GM04503 (cell line): ENCODE results near the gene TULP4.
"Not testable (repeated sequence)": the region's sequence is repeated elsewhere in the genome, so short reads cannot be mapped to it uniquely, and the experiment has no call there.

Experiments
- DNase-seq: peaks from one replicate; pipeline ENCODE4 v3.0.0-alpha.2; 2012; ENCODE audit warnings: low read depth

The TULP4 gene

GRCh38 chr6:158468666-158469065, 156.4 kb downstream of the TULP4 start:
- no peak for DNase-seq

- DNase-seq = not testable (repeated sequence)
Observed at GRCh38 chr6:158470023-158470422, 157.8 kb downstream of the TULP4 start.

DNA sequence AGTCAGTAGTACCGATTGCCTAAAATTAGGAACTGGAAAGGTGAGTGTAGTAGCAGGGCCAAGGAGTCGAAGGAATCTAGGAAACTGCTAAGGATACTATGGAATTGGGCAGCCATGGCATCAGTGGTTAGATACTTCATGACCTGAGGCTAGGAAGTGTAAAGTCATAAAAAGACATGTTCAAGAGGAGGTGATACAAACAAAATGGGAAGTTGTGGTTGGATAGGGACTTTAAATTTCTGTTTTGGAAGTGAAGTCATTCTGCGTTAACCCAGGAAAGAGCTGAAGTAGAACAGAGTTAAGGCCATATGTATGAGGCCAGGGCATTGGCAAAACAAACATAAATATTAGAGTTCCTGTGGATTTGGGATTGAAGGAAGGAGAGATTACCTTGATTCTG, 159.1 kb downstream of the TULP4 start:
- DNase-seq = no peak

GRCh38 chr6:158472447-158472846, 160.2 kb downstream of the TULP4 start:
- DNase-seq = no peak

DNA sequence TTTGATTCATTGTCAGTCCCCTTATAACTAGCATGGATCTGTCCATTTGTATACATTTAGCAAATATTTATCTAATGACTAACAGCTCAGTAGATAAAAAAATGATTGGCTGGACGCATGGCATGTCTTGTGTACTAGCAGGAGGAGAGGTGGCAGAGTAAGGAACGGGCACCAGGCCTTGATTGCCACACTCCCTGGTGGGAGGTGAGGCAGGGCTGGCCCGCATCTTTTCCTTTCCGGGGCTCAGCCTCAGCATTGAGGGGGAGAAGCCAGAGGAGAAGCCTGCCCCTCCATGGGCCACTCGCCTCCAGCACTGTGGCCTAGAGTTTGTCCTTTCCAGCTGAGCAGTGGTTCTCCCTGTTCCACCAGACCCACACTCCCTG, 162.7 kb downstream of the TULP4 start:
- DNase-seq = no peak

DNA sequence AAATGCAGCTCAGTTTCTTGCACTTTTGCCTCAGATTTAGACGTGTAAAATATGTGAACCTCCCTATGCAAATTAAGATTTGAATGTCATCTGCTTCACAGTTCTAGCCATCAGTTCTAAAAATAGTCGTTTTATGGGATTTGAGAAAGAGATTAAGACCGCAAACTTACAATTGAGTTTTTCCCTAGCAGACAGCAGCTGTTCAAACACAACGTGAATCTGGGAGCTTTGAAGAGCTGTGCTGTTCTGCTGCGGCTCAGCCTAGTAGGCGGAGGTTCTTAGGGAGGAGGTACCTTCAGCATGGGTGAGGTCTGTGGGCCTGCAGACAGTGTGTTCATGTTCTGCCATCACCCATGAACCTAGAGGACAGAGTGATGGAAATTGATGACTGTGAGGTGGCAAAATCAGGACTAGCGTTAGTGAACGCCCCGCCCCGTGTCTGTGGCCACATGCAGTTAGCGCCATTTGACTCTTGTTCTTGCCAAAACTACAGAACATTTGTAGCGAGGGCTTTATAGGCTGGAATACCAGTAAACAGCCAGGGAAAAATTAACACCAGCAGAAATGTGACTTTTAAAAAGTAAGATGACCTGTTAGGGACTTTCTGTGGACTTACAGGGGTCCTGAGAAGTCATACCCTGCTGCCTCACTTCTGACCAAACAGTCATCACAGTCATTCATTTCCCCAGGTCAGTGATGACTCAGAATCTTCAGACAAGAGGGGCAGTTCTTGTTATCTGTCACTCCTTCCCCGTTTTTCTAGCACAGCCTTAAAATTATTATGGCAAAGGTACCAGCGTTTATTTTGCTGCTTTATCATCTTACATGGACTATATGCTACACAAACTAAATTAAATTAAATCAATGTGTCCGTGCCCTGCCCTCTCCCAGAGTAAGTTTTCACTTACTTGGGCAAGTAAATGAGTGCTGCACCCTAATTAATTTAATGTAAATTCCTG, 163.4 kb downstream of the TULP4 start:
- DNase-seq = no peak

DNA sequence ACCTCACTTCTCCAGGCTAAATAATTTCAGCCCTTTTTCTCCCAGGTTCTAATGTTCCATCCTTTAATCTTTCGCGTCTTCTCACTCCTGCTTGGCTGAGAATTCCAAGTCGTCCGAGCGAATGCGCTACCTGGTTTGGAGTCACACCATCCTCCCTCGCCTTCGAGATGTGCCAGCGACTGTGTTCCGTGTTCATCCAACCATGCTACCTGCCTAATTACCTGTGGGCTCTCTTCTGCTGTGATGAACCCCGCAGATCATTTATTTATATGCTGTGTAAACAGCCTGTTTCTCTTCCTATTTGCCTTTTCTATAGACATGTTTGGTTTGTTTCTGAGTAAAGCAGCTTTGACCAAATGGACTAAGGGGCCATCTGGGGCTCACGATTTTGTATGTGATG, 164.1 kb downstream of the TULP4 start:
- DNase-seq = no peak

GRCh38 chr6:158477722-158478121, 165.5 kb downstream of the TULP4 start:
- DNase-seq = not testable (repeated sequence)

DNA sequence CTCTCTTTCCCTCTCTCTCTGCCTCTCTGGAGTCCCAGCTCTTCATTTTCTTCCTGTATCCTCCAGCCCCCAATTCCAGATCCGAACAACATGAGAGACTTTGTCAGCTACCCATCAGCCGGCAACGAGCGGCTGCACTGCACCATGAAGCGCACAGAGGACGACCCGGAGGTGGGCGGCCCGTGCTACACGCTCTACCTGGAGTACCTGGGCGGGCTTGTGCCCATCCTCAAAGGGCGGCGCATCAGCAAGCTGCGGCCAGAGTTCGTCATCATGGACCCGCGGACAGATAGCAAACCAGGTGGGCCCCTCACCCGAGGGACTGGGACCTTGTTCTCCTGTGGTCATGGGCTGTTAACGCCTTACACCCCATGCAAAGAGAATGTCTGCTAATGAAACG, 168.7 kb downstream of the TULP4 start:
- no peak for DNase-seq

DNA sequence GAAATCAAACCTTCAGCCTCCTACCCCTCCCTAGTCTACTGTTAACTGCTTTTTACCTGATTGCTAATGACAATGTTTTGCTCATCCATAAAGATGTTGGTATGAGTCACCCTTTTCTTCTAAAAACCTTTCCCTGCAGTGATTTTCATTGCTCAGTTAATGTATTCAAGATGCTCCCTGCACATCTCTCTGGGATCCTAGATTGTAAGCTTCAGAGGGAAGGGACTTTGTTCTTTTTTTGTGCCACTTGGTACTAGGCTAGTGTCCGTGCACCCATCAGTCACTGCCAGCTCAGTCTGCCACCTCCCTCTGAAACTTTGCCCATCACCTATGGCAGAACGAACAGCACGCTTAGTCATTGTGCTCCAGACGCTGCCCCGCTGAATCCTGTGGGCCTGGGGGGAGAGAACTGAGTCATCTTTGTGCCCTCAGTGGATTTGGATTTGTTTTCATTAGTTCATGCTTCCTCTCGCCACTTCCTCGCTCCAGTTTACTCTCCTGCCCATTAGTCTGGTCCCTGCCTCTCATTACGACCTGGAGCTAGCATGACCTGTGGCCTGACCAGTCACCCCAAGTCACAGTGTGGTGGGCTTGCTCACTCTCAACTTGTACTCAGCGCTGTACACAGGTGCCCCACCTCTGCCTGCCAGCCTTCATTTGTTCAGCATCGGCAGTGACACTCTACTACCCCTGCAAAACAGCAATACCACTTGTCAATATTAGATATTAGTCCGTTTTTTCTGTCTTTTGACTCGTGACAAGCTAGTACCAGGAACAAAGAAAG, 169.6 kb downstream of the TULP4 start:
- DNase-seq = no peak

- DNase-seq = no peak
Observed at GRCh38 chr6:158485431-158485830, 173.2 kb downstream of the TULP4 start.

DNA sequence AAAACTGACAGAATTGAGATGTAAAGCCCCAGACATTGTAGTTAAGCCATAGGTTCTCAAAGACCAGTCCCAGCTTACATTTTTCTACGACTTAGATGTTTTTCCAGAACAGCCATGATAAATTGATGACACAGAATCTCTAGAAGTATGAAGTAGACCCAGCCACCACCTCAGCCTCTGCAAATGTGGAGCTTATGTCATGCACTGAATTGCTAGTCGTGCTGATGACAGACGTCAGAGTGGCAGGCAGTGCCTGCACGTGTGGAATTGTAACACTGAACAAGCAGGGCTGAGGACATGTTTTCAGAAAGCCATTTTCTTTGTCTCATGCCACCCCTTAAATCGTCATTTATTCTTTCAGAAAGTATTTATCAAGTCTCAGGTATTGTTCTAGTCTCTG, 175.2 kb downstream of the TULP4 start:
- DNase-seq = no peak

- peak; percentile 82 for DNase-seq
Observed at GRCh38 chr6:158488065-158488464, 175.8 kb downstream of the TULP4 start.

DNA sequence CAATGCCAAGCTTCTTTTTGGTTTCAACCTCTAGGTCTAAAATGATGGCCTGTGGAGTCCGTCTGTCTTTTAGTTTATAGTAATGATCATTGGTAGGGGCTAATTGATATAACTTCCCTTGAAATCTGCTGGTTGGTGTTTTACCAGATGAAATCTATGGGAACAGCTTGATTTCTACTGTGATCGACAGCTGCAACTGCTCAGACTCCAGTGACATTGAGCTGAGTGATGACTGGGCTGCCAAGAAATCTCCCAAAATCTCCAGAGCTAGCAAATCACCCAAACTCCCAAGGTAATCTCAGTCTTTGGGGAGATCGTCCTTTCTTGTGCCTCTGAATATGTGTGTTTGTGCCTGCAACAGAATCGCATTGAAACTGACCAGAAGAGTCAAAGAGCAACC, 177.2 kb downstream of the TULP4 start:
- DNase-seq = no peak

DNA sequence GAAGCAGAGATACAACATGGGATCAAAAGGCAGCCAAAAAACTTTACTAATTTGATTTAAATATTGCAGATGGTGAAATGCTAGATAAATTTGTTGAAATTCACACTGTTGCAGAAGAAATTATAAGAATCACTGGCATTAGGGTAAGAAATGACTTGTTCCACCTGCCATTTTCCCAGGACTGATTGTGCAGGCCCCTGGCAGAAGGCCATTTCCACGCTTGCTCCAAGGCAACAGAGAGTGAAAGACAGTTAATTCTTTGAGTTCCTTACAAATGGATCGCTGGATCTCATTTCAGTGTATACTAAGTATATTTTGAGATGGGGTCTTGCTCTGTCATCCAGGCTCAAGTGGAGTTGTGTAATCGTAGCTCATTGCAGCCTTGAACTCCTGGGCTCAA, 180.6 kb downstream of the TULP4 start:
- DNase-seq = no peak

- DNase-seq = no peak
Observed at GRCh38 chr6:158496700-158497099, 184.4 kb downstream of the TULP4 start.

- DNase-seq = no peak
Observed at GRCh38 chr6:158497620-158498019, 185.4 kb downstream of the TULP4 start.

- DNase-seq = no peak
Observed at GRCh38 chr6:158498362-158498761, 186.1 kb downstream of the TULP4 start.

DNA sequence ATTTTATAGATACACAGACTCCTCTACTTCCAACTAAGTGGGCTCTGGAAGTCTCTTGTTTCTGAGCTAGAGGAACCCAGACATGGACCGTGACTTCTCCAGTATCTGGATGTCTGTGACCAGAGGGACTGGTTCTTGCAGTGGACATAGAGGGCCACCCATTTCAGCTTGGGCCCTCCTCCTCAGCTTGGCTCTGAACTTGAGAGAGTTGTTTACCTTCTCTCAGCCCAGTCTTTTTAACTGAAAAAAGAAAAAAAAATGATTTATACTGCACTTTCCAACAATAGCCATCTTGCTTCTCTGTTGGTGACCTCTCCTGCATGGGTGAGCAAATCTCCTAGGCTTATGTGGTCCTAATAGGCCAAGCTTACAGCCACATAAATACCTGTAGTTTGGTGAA, 187.3 kb downstream of the TULP4 start:
- DNase-seq = no peak

DNA sequence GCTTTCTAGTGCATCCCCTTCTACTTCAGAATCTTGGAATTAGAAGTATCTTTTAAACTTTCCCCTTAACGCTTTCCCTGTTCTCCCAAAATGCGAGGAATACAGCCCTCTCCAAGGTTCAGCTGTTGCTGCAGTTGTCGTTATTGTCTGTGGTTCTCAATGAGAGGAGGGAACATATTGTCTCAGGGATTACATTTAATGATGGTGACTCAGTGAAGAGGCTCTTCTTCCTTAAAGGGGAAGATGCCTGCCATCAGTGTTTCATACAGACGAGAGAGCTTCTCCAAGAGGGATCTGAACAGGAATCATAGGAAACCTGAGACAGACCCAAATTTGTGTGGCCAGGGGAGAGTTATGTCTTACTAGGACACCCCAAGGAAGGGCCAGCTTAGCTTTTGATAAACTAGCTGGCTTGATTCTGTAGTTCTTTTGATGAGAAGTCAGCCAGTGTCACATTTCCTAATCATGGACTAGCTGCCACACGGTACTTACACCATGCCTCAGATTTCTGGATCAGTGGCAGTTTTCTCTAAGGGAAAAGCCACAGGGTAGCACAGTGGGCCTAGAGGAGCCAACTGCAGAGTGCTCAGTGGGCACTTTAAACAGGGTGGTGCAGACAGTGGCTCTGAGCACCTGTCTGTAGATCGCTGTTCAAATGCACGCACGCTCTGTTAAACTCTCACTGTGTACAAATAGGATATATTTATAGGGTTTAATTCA, 187.9 kb downstream of the TULP4 start:
- DNase-seq = no peak

GRCh38 chr6:158501360-158502262, 189.3 kb downstream of the TULP4 start:
- no peak for DNase-seq
